Vagina (tissue), 2 donors: ENCODE measurements around the gene ROR2. TPM values are rescaled to one million over a fixed set of nuclear protein-coding genes. Genes with fewer than 3 reads are reported as not detected.

Source experiments
- DNase-seq, 2 donors: peaks; one replicate each; pipeline ENCODE4 v3.0.0-alpha.2; 2017; ENCODE audit errors: extremely low spot score in 2 of 2
- H3K27ac ChIP-seq: fragments of 200-600 bp; sonication (generic); one replicate; pipeline ENCODE4 v1.5.1; 2019
- H3K27me3 ChIP-seq: fragments of 200-600 bp; sonication (generic); one replicate; pipeline ENCODE4 v1.5.1; 2019
- H3K36me3 ChIP-seq, 2 donors: fragments of 200-600 bp; sonication (generic); one replicate each; pipeline ENCODE4 v1.5.1; 2017 to 2019
- H3K4me1 ChIP-seq: fragments of 200-600 bp; sonication (generic); one replicate; pipeline ENCODE4 v1.5.1; 2019
- H3K4me3 ChIP-seq, 2 donors: fragments of 200-600 bp; sonication (generic); 1 replicate in 1 of 2; 2 replicates in 1 of 2; pipeline ENCODE4 v1.5.1; 2016 to 2019
- H3K9me3 ChIP-seq: fragments of 200-600 bp; sonication (generic); one replicate; pipeline ENCODE4 v1.5.1; 2019
- POLR2A ChIP-seq, 2 donors: fragments of 450-650 bp; IDR thresholded peaks; one replicate each; pipeline ENCODE4 v1.6.1; 2017; ENCODE audit warnings: antibody characterized with exemption in 2 of 2, mild to moderate bottlenecking in 2 of 2, moderate library complexity in 2 of 2
- POLR2AphosphoS5 ChIP-seq, 2 donors: sonication (generic); formaldehyde crosslinking; IDR thresholded peaks; one replicate each; pipeline ENCODE4 v1.9.0; 2017; ENCODE audit warnings: antibody characterized with exemption in 2 of 2, mild to moderate bottlenecking in 2 of 2, low read depth in 1 of 2; ENCODE audit not compliant: insufficient read depth in 1 of 2
- intact Hi-C: fragments of 100-400 bp; cut with DNase I; formaldehyde crosslinking; loops from one replicate; pipeline ENCODE4 v1.15.1; 2023
- total RNA-seq: library from RNA; depleted of rRNA; stranded (reverse); fragments of >200 nt; gene quantifications from one replicate; pipeline ENCODE4 v1.2.3, GENCODE V29; 2016
- TF ChIP-seq, protein P1 (sequence below), 3 experiments: fragments of 450-650 bp in 2 of 3; fragments of 200-600 bp in 1 of 3; sonication (generic) in 1 of 3; IDR thresholded peaks; one replicate each; pipeline ENCODE4 v1.5.1; 2017 to 2019; ENCODE audit warnings: antibody characterized with exemption in 3 of 3, mild to moderate bottlenecking in 2 of 3, moderate library complexity in 2 of 3

ROR2 gene
- total RNA-seq, 1 donor from 2014 or later: 22.3 TPM

DNA sequence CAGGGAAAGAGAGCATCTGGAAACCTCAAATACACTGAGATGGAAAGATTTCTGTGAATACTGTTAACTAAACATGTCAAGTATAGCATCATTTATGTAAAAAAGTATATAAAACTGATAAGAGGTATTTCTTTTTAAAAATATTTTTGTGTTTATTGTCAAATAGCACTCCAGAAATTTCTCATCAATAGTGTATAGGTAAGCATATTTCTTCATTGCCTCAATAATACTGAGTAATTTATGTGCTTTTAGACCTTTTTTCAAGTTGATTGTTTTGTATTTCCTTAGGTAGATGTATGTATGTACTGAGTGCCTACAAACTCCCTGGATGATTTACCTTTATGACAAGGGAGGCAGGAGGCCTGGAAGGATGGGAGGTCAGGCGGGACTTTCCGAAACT is 196.3 kb downstream of the ROR2 start:
- TF ChIP-seq POLR2A (IDR thresholded peaks at IDR 0.05) (no peak), POLR2AphosphoS5 (IDR thresholded peaks at IDR 0.05; ENCODE audit: insufficient read depth in 1 of 2, low read depth in 1 of 2) (no peak)
- TF ChIP-seq, protein P1, sequence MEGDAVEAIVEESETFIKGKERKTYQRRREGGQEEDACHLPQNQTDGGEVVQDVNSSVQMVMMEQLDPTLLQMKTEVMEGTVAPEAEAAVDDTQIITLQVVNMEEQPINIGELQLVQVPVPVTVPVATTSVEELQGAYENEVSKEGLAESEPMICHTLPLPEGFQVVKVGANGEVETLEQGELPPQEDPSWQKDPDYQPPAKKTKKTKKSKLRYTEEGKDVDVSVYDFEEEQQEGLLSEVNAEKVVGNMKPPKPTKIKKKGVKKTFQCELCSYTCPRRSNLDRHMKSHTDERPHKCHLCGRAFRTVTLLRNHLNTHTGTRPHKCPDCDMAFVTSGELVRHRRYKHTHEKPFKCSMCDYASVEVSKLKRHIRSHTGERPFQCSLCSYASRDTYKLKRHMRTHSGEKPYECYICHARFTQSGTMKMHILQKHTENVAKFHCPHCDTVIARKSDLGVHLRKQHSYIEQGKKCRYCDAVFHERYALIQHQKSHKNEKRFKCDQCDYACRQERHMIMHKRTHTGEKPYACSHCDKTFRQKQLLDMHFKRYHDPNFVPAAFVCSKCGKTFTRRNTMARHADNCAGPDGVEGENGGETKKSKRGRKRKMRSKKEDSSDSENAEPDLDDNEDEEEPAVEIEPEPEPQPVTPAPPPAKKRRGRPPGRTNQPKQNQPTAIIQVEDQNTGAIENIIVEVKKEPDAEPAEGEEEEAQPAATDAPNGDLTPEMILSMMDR (IDR thresholded peaks at IDR 0.05): no peak
- H3K27ac ChIP-seq: no peak overlapping the region
- H3K36me3 ChIP-seq: peaks cover 0 to 3% of the 10 kb centered on the region in 2 donors
- no peak for DNase-seq
- H3K27me3 ChIP-seq: no peaks in the 10 kb centered on the region
- intact Hi-C loops: no loop called here
- H3K4me3 ChIP-seq: no peak overlapping the region
- no peaks in the 10 kb centered on the region for H3K4me1 ChIP-seq
- H3K9me3 ChIP-seq: no peaks in the 10 kb centered on the region

DNA sequence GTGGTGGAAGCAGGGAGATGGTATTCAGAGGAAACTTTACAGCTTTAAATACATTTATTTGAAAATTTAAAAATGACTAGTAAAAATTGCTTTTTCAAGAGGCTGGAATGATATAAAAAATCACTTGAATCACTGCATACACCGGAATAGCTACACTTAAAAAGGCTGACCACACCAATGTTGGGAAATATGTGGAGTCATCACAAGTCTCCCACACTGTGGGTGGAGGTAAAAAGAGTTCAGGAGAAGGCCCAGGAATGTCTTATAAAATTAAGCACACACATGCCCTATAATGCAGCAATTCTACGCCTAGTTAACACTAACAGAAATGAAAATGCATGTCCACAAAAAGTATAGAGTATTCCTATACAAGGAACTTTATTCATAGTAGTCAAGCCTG is 198.1 kb downstream of the ROR2 start:
- Histone ChIP-seq H3K36me3 (peaks cover 0 to 3% of the 10 kb centered on the region in 2 donors), H3K4me3 (no peak overlapping the region), H3K4me1 (no peaks in the 10 kb centered on the region), H3K27me3 (no peaks in the 10 kb centered on the region), H3K9me3 (no peaks in the 10 kb centered on the region), H3K27ac (no peak overlapping the region)
- intact Hi-C loops: no loop called here
- DNase-seq: no peak
- TF ChIP-seq, protein P1 (IDR thresholded peaks at IDR 0.05): no peak
- TF ChIP-seq POLR2AphosphoS5 (IDR thresholded peaks at IDR 0.05; ENCODE audit: insufficient read depth in 1 of 2, low read depth in 1 of 2): no peak
- TF ChIP-seq POLR2A (IDR thresholded peaks at IDR 0.05): no peak

DNA sequence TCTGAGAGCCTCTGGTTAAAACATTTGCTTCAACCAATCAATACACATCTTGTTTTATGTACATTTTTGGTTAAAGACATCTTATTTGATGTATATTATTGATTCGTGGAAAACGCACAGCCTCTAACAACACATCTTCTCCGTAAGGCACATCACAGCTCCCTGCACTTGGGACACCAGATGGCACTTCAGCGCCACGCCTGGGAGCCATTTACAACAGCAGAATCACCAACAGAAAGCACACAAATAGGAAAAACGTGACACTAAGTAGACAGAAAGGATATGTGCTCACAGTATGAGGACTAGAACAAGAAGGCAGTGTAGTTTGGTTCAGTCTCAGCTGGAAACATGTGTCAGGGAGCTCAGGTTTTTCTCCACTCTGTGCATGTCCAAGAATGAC is 199.7 kb downstream of the ROR2 start:
- Histone ChIP-seq H3K4me3 (no peak overlapping the region), H3K27me3 (no peaks in the 10 kb centered on the region), H3K9me3 (no peaks in the 10 kb centered on the region), H3K27ac (no peak overlapping the region), H3K4me1 (no peaks in the 10 kb centered on the region), H3K36me3 (no peaks in the 10 kb centered on the region)
- TF ChIP-seq POLR2A (IDR thresholded peaks at IDR 0.05) (no peak), POLR2AphosphoS5 (IDR thresholded peaks at IDR 0.05; ENCODE audit: insufficient read depth in 1 of 2, low read depth in 1 of 2) (no peak)
- TF ChIP-seq, protein P1 (IDR thresholded peaks at IDR 0.05): no peak
- intact Hi-C loops: no loop called here
- no peak for DNase-seq

DNA sequence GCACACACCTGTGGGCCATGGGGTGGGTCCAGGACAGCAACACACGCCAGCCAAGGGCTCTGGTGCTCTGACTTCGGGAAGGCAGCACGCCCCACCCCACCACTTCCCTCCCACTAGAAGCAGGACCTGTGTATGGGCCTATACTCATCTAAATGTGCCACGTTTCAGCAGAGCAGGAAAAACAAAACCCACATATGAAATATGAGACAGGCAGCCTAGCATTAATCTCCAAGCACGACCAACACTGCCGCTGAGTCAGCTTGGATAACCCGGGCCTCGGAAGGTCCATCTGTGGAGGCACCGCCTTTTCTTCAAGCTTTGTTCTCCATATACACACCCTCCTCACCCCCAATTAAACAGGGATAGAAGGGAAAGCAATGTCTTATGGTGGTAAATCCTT is 203.1 kb downstream of the ROR2 start:
- intact Hi-C loops: no loop called here
- no peak overlapping the region for H3K27ac ChIP-seq
- DNase-seq: no peak

DNA sequence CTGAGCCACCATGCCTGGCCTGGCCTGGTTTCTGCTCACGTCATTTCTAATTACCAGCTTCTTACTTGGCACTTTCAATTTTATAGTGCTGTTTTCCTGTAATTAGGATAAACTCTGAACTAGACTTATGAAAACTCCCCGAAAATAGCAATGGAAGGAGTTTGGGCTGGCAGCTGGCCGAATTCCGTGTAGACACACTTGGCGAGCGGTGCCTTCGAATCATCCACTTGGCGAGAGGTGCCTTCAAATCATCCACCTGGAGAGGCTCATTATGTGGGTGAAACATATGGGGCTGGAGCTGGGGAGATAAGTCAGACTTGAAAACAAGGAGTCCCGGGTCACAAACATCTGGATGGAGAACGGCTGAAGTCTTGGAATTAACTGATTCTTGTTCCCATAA is 203.7 kb downstream of the ROR2 start:
- no peaks in the 10 kb centered on the region for H3K9me3 ChIP-seq
- no peaks in the 10 kb centered on the region for H3K36me3 ChIP-seq
- no peaks in the 10 kb centered on the region for H3K27me3 ChIP-seq
- intact Hi-C loops: no loop called here
- H3K4me3 ChIP-seq: no peak overlapping the region
- H3K27ac ChIP-seq: no peak overlapping the region
- TF ChIP-seq, protein P1 (IDR thresholded peaks at IDR 0.05): no peak
- TF ChIP-seq POLR2AphosphoS5 (IDR thresholded peaks at IDR 0.05; ENCODE audit: insufficient read depth in 1 of 2, low read depth in 1 of 2) (no peak), POLR2A (IDR thresholded peaks at IDR 0.05) (no peak)
- DNase-seq: peak in 1 of 2 donors; percentile 49
- H3K4me1 ChIP-seq: no peaks in the 10 kb centered on the region

More for the DNA sequence above, 203.1 kb downstream of the ROR2 start:
- no peaks in the 10 kb centered on the region for H3K36me3 ChIP-seq
- no peaks in the 10 kb centered on the region for H3K27me3 ChIP-seq
- no peaks in the 10 kb centered on the region for H3K4me1 ChIP-seq
- H3K9me3 ChIP-seq: no peaks in the 10 kb centered on the region
- TF ChIP-seq, protein P1 (IDR thresholded peaks at IDR 0.05): no peak
- no peak for TF ChIP-seq POLR2A (IDR thresholded peaks at IDR 0.05)
- no peak for TF ChIP-seq POLR2AphosphoS5 (IDR thresholded peaks at IDR 0.05; ENCODE audit: insufficient read depth in 1 of 2, low read depth in 1 of 2)
- H3K4me3 ChIP-seq: no peak overlapping the region
